DMS79 treated with DMSO at 0.1 percent for 48 hours (cell line): ENCODE data around the gene TNRC6A.
"Not testable (repeated sequence)": the region's sequence is repeated elsewhere in the genome, so short reads cannot be mapped to it uniquely, and the experiment has no call there.

ENCODE experiments used
- DNase-seq: peaks from one replicate; lab custom pipeline; 2025; lab: John Stamatoyannopoulos, UW

TNRC6A gene

DNA sequence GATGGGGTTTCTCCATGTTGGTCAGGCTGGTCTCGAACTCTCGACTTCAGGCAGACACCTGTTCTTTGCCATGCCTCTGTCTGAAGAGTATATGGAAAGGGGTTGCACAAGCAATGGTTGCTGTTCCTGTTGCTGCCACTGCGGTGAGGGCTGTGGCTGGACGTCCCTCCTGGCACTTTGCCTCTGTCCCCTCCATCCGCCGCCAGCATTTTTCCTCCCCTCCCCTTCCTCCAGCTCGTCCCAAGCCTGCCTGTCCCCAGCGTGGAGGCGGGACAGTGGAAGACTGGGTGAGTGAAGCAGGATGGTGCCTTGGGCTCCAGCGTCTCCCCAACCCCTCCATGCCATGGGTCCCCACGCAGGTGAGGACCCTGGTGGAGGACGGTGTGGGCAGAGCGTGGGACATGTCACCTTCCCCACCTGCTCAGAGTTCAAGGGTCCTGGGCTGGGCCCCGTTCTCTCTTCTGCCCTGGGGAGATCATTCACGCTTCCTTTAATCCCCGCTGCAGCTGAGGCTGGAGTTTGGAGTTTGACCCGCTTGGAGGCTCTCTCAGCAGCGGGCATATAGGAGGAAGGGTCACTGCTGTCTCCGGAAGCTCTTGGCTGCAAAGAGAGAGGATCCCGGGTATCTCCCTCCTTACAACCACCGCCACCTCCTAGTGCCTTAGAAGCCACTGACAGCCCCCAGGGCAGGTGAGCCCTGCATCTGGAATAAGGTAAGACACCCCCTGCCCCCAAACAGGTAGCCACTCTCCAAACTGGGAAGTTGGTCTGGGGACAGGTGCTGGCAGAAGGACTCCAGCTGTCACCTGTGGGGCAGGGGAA lies 116.5 kb downstream of the TNRC6A start, which contains the start of gene SLC5A11:
TSS of gene SLC5A11 (plus strand) at position 238 of the 822 bp plus-strand sequence. CDS start 12,681 bp downstream, outside the sequence.
- no peak for DNase-seq

DNA sequence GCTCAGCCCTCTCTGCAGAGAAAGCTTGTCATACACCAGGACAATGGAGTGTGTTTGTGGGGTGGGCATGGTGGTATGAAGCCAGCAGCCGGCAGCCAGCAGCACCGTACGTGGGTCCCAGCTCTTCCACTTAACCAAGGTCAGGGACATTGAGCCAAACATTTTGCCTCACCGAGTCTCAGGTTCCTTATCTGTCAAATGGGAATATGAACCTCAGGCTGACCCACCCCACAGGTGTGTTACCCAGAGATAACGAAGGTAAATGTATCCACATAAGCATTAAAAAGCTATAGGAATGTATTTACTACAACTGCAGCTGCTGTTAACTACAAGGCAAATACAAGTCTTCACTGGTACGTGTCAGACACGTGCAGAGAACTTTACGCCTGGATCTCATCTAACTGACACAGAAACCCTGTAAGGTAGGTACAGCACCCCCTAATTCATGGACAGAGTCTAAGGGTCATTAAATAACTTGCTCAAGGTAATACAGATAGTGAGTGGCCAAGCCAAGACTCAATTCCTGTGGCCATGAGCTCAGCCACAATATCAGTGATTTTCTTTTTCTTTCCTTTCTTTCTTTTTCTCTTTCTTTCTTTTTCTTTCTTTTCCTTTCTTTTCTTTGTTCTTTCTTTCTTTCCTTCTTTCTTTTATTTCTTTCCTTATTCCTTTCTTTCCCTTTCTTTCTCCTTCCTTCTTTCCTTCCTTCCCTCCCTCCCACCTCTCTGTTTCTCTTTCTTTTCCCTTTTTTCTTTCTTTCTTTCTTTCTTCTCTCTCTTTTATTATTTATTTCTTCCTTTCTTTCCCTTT lies 117.3 kb downstream of the TNRC6A start:
- no peak for DNase-seq

DNA sequence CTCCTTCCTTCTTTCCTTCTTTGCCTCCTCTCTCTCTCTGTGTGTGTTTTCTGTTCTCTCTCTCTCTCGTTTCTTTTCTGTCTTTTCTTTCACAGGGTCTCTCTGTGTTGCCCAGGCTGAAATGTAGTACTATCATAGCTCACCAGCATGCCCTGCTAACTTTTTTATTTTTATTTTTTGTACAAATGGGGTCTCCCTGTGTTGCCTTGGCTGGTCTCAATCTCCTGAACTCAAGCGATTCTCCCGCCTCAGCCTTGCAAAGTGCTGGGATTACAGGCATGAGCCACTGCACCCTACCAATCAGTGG lies 117.9 kb downstream of the TNRC6A start:
- DNase-seq = no peak

DNA sequence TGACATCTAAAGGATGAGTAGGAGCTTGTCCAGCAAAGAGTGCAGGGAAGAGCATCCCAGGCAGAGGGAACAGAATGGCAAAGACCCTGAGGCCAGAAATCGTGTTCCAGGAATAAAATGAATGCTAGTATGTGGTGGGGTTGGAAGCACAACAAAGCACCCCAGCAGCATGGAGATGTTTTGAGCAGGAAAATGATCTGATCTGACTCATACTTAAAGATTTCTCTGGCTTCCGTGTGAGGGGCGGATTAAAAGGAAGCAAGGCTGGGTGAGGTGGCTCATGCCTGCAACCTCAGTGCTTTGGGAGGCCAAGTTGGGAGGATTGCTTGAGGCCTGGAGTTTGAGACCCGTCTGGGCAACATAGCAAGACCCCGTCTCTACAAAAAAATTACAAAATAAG lies 118.6 kb downstream of the TNRC6A start:
- no peak for DNase-seq

DNA sequence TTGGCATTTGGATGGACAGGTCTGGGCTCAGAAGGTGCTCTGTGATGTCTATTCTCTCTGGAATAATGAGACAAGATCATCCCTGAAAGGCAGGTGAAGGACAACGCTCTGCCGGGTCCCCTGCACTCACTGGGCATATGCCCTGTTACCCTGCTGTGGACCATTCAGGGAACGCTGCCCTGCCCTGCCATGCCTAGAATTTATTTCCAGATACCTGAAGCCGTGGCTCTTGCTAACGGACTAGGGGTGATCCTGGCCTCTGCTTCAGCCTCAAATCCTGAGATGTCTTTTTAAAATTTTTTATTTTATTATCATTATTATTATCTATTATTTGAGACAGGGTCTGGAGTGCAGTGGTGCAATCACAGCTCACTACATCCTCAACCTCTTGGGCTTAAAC lies 120.2 kb downstream of the TNRC6A start:
- DNase-seq = no peak

- DNase-seq = no peak
These were observed 121.0 kb downstream of the TNRC6A start for GRCh38 chr16:24850289-24850938.

GRCh38 chr16:24851700-24852099 lies 122.2 kb downstream of the TNRC6A start:
- DNase-seq = no peak

- DNase-seq = no peak
These were observed 122.8 kb downstream of the TNRC6A start for GRCh38 chr16:24852281-24852721.

- DNase-seq = no peak
These were observed 123.8 kb downstream of the TNRC6A start for GRCh38 chr16:24853169-24853824.

DNA sequence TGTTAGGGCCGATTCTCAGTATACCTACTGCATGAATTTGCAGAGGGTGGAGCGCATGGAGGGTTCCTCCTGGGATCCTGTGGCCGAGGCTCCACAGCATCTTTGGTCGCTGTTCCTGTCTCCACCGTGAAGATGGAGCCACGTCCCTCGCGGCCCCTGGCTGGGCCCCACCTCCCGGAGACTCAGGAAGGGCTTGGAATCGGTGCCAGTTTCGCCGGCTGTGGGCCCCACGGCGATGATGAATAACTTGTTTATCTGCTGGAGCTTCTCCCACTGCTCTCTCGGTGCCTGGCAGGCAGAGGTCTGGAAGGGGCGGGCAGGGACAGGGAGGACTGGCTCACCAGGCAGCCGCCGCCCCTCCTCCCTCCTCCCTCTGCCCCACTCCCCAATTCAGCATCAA lies 124.4 kb downstream of the TNRC6A start:
- DNase-seq = no peak

DNA sequence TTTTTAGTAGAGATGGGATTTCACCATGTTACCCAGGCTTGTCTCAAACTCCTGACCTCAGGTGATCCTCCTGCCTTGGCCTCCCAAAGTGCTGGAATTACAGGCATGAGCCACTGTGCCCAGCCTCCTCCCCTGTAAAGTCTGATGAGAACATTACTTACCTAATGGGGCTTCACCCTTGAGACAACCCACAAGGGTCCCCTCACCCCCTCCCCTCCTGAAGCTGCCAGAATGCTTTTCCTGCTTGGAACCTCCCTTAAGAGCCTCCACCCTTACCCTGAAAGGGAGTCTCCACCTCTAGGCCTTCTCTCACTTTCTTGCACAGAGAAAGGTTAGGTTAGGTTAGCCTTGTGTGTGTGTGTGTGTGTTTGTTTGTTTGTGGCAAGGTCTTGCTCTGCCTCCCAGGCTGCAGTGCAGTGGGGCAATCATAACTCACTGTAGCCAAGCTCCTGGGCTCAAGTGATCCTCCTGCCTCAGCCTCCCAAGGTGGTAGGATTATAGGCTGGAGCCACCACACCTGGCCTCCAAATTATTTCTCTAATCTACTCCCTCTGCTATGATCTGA lies 125.2 kb downstream of the TNRC6A start:
- no peak for DNase-seq

DNA sequence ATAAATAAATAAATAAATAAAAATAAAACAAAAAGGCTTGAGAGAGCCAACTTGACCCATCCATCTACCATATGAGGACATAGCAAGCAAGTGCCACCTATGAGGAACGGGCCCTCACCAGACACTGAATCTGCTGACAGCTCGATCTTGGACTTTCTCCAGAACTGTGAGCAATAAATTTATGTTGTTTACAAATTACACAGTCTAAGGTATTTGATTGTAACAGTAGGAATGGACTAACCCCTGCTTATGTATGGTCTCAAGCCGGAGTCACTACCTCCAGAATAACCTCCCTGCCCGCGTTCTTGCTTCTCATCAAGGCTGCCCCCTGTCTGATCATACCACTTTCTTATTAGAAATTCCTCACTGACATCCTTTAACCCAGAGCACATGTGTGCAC lies 126.2 kb downstream of the TNRC6A start:
- no peak for DNase-seq

DNA sequence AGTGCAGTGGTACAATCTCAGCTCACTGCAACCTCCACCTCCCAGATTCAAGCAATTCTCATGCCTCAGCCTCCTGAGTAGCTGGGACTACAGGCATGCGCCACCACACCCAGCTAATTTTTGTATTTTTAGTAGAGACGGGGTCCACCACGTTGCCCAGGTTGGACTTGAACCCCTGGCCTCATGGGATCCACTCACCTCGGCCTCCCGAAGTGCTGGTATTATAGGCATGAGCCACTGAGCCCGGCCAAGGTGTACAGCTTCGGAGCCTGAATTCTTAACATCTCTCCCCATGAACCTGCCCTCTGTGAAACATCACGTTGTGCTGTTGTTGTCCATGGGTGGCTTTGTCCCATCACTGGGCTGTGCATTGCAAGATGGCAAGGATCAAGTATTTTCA lies 127.4 kb downstream of the TNRC6A start:
- DNase-seq = not testable (repeated sequence)

- DNase-seq = no peak
These were observed 129.0 kb downstream of the TNRC6A start for GRCh38 chr16:24858219-24859041.

GRCh38 chr16:24861461-24861860 lies 132.0 kb downstream of the TNRC6A start:
- DNase-seq = no peak

GRCh38 chr16:24863582-24864437 lies 134.4 kb downstream of the TNRC6A start:
- DNase-seq = no peak

GRCh38 chr16:24869033-24869432 lies 139.6 kb downstream of the TNRC6A start:
- no peak for DNase-seq

GRCh38 chr16:24871891-24872290 lies 142.4 kb downstream of the TNRC6A start:
- DNase-seq = no peak

DNA sequence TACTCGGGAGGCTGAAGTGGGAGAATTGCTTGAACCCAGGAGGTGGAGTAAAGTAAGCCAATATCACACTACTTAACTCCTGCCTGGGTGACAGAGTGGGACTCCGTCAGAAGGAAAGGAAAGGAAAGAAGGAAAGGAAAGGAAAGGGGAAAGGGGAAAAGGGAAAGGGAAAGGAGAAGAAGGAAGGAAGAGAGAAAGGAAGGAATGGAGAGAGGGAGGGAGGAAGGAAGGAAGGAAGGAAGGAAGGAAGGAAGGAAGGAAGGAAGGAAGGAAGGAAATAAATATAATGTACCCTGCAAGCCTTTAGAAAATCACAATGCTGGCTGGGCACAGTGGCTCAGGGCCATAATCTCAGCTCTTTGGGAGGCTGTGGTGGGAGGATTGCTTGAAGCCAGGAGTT lies 143.6 kb downstream of the TNRC6A start:
- DNase-seq = no peak

DNA sequence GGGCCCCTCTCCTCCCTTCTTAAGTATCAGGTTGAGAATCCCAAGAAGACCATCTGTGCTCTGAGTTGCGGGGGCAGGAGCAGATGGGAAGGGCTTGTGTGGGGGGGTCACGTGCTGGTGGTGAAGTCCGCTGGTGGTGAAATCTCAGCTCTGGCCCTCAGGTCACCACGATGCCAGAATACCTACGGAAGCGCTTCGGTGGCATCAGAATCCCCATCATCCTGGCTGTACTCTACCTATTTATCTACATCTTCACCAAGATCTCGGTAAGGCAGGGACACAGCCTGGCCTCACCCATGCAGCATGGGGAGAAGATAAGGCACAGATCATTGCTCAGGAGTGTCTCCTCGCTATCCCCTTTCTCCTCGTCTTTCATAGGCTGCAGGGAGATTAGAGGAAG lies 146.0 kb downstream of the TNRC6A start:
- no peak for DNase-seq
